ENCODE data around the gene PCBD2.
A peak's percentile ranks its signal among the peaks of the same experiment; 100 is the strongest.

PCBD2 gene

GRCh38 chr5:134911285-134912206 lies 6.6 kb downstream of the PCBD2 start:
- no peak overlapping the region for H3K4me3 ChIP-seq (ENCODE audit: low read depth, low read length)
- TF ChIP-seq CTCF (IDR thresholded peaks at IDR 0.05; ENCODE audit: low read depth, low read length, missing control alignments), result no peak
- DNase-seq (ENCODE audit: low read depth), result no peak

GRCh38 chr5:134913254-134913653 lies 8.3 kb downstream of the PCBD2 start:
- no peak for DNase-seq (ENCODE audit: low read depth)
- TF ChIP-seq CTCF (IDR thresholded peaks at IDR 0.05; ENCODE audit: low read depth, low read length, missing control alignments), result no peak
- no peak overlapping the region for H3K4me3 ChIP-seq (ENCODE audit: low read depth, low read length)

- DNase-seq (ENCODE audit: low read depth), result no peak
- H3K4me3 ChIP-seq (ENCODE audit: low read depth, low read length), result no peak overlapping the region
- TF ChIP-seq CTCF (IDR thresholded peaks at IDR 0.05; ENCODE audit: low read depth, low read length, missing control alignments), result no peak
Measured at GRCh38 chr5:134913795-134914194, 8.9 kb downstream of the PCBD2 start.

- DNase-seq (ENCODE audit: low read depth), result no peak
Measured at GRCh38 chr5:134917070-134917815, 12.3 kb downstream of the PCBD2 start.

GRCh38 chr5:134918861-134919260 lies 13.9 kb downstream of the PCBD2 start:
- H3K4me3 ChIP-seq (ENCODE audit: low read depth, low read length), result no peak overlapping the region
- DNase-seq (ENCODE audit: low read depth), result no peak
- no peak for TF ChIP-seq CTCF (IDR thresholded peaks at IDR 0.05; ENCODE audit: low read depth, low read length, missing control alignments)

More at GRCh38 chr5:134917070-134917815, 12.3 kb downstream of the PCBD2 start:
- no peak overlapping the region for H3K4me3 ChIP-seq (ENCODE audit: low read depth, low read length)
- peak; percentile 51 for TF ChIP-seq CTCF (IDR thresholded peaks at IDR 0.05; ENCODE audit: low read depth, low read length, missing control alignments)

- no peak for TF ChIP-seq CTCF (IDR thresholded peaks at IDR 0.05; ENCODE audit: low read depth, low read length, missing control alignments)
- no peak for DNase-seq (ENCODE audit: low read depth)
Measured at GRCh38 chr5:134920848-134921575, 16.1 kb downstream of the PCBD2 start.

More at GRCh38 chr5:134920848-134921575, 16.1 kb downstream of the PCBD2 start:
- H3K4me3 ChIP-seq (ENCODE audit: low read depth, low read length), result no peak overlapping the region
